ENCODE measurements around the gene PTMA. TPM values are rescaled to one million over a fixed set of nuclear protein-coding genes. Genes with fewer than 3 reads are reported as not detected.
"Not testable (repeated sequence)": the region's sequence is repeated elsewhere in the genome, so short reads cannot be mapped to it uniquely, and the experiment has no call there.

The PTMA gene, protein sequence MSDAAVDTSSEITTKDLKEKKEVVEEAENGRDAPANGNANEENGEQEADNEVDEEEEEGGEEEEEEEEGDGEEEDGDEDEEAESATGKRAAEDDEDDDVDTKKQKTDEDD
- polyA plus RNA-seq (2013, experiment 1 of 4) = 2,543 TPM
- polyA plus RNA-seq (2013, experiment 2 of 4) = 2,084 TPM
- polyA plus RNA-seq (2013, experiment 3 of 4) = 1,855 TPM
- polyA plus RNA-seq (2013, experiment 4 of 4) = 1,983 TPM

DNA sequence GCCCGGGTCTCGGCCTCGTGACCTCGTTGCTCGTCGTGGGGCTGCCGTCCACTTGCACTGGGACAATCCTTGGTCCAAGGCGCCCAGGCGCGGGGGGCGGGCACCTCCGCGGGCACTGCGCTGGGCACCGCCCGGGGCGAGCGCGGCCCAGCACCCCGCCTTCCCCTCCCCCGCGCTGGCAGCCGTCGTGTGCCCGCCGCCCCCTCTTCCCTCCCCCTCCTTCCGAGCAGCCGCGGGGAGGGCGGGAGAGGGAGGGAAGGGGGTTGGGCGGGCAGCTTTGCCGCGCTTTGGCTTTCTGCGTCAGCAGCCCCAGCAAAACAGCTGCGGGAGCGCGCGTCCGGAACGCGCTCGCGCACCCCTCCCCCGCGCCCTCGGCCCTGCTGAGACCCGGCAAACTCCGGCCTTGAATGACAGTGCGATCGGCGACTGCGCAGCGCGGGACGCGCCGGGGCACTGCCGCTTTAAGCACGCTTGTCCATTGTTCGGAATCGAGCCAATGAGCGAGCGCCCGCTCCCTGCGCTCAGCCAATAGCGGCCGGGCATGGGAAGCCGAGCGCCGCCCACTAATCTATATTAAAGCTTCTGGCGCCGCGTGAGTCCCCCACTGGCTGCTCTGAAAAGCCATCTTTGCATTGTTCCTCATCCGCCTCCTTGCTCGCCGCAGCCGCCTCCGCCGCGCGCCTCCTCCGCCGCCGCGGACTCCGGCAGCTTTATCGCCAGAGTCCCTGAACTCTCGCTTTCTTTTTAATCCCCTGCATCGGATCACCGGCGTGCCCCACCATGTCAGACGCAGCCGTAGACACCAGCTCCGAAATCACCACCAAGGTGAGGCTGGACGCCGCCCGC is at the start of gene PTMA:
Gene PTMA, plus strand, starts transcription at position 599 of the 846 bp plus-strand sequence. Its CDS starts 182 bp downstream, at position 781.
- Histone ChIP-seq H3K36me3 (ENCODE audit: control insufficient read depth, insufficient read depth, low read length) (peaks cover 22% of the 10 kb centered on the region), H3K9me3 (ENCODE audit: control insufficient read depth, low read length) (no peaks in the 10 kb centered on the region), H3K27me3 (ENCODE audit: control insufficient read depth, insufficient read depth, low read length, poor library complexity, severe bottlenecking) (no peaks in the 10 kb centered on the region), H3K27ac (ENCODE audit: insufficient read depth, low read depth, low read length, poor library complexity, severe bottlenecking) (peak within 1 kb of the TSS; percentile 99), H3K4me3 (ENCODE audit: insufficient read depth, low read depth, low read length) (peak within 1 kb of the TSS; percentile 100), H3K4me1 (ENCODE audit: control insufficient read depth, insufficient read depth, low read length) (peaks cover 15% of the 10 kb centered on the region)
- 0% methylated on average over 91 to 96 of the region's 97 CpGs for WGBS, 2 experiments

DNA sequence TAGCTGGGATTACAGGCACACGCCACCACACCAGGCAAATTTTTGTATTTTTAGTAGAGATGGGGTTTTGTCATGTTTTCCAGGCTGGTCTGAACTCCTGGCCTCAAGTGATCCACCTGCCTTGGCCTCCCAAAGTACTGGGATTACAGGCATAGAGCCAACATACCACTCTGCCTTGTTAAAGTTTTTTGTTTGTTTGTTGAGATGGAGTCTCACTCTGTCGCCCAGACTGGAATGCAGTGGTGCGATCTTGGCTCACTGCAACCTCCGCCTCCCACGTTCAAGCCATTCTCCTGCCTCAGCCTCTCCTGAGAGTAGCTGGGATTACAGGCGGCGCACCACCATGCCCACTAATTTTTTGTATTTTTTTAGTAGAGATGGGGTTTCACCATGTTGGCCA is 48.3 kb upstream of the PTMA start:
- H3K4me3 ChIP-seq (ENCODE audit: insufficient read depth, low read depth, low read length); H3K9me3 ChIP-seq (ENCODE audit: control insufficient read depth, low read length); H3K27ac ChIP-seq (ENCODE audit: insufficient read depth, low read depth, low read length, poor library complexity, severe bottlenecking); H3K27me3 ChIP-seq (ENCODE audit: control insufficient read depth, insufficient read depth, low read length, poor library complexity, severe bottlenecking); H3K36me3 ChIP-seq (ENCODE audit: control insufficient read depth, insufficient read depth, low read length); H3K4me1 ChIP-seq (ENCODE audit: control insufficient read depth, insufficient read depth, low read length): not testable (repeated sequence)
- WGBS, 2 experiments = 94 to 96% methylated on average over 7 of the region's 7 CpGs

DNA sequence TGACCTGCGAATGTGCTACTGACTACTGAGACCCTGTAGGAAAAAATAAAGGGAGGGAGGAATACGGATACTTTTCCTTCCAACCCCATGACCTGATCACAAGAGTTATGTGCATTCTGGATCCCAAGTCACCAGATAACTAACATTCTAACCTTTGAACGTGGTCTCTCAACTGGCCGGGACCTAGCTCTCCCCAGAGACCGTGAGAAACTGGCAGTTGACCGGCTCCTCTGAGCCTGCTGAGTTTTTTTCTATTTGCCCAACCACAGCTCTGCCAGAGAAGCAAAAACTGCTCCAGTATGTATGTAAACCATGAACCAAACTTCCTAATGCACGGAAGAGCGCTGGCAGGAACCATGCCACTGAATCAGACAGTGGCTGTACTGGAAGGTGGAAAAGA is 47.5 kb upstream of the PTMA start:
- H3K27me3 ChIP-seq (ENCODE audit: control insufficient read depth, insufficient read depth, low read length, poor library complexity, severe bottlenecking) = peaks cover 5% of the 10 kb centered on the region
- H3K9me3 ChIP-seq (ENCODE audit: control insufficient read depth, low read length) = no peaks in the 10 kb centered on the region
- H3K36me3 ChIP-seq (ENCODE audit: control insufficient read depth, insufficient read depth, low read length) = no peaks in the 10 kb centered on the region
- 91 to 96% methylated on average over 8 of the region's 8 CpGs for whole genome bisulfite sequencing, 2 experiments
- H3K27ac ChIP-seq (ENCODE audit: insufficient read depth, low read depth, low read length, poor library complexity, severe bottlenecking) = no peak overlapping the region
- peaks cover 7% of the 10 kb centered on the region for H3K4me1 ChIP-seq (ENCODE audit: control insufficient read depth, insufficient read depth, low read length)
- no peak overlapping the region for H3K4me3 ChIP-seq (ENCODE audit: insufficient read depth, low read depth, low read length)

DNA sequence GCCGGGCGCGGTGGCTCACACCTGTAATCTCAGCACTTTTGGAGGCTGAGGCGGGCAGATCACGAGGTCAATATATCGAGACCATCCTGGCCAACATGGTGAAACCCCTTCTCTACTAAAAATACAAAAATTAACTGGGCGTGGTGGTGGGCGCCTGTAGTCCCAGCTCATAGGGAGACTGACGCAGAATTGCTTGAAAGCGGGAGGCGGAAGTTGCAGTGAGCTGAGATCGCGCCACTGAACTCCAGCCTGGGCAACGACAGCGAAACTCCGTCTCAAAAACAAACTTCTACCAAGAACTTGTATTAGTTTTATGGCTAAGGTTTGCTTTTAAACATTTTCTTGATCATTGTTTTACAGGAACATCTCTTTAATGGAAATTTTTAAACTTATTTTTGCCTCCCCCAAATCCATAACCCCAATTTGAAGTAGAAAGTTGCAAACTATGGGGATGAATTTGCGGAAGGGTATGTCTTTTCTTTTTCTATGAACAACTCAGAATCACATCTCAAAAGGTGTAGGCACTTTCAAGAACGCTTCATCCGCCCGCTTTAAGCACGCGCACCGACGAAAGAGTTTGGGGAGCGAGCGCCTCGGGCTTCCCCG is 46.8 kb upstream of the PTMA start:
- H3K27ac ChIP-seq (ENCODE audit: insufficient read depth, low read depth, low read length, poor library complexity, severe bottlenecking) = peak overlapping the region; percentile 64
- peak overlapping the region; percentile 13 for H3K4me3 ChIP-seq (ENCODE audit: insufficient read depth, low read depth, low read length)
- H3K36me3 ChIP-seq (ENCODE audit: control insufficient read depth, insufficient read depth, low read length) = no peaks in the 10 kb centered on the region
- 69 to 70% methylated on average over 27 to 28 of the region's 28 CpGs for WGBS, 2 experiments
- H3K4me1 ChIP-seq (ENCODE audit: control insufficient read depth, insufficient read depth, low read length) = peaks cover 7% of the 10 kb centered on the region
- no peaks in the 10 kb centered on the region for H3K9me3 ChIP-seq (ENCODE audit: control insufficient read depth, low read length)
- H3K27me3 ChIP-seq (ENCODE audit: control insufficient read depth, insufficient read depth, low read length, poor library complexity, severe bottlenecking) = peaks cover 5% of the 10 kb centered on the region

DNA sequence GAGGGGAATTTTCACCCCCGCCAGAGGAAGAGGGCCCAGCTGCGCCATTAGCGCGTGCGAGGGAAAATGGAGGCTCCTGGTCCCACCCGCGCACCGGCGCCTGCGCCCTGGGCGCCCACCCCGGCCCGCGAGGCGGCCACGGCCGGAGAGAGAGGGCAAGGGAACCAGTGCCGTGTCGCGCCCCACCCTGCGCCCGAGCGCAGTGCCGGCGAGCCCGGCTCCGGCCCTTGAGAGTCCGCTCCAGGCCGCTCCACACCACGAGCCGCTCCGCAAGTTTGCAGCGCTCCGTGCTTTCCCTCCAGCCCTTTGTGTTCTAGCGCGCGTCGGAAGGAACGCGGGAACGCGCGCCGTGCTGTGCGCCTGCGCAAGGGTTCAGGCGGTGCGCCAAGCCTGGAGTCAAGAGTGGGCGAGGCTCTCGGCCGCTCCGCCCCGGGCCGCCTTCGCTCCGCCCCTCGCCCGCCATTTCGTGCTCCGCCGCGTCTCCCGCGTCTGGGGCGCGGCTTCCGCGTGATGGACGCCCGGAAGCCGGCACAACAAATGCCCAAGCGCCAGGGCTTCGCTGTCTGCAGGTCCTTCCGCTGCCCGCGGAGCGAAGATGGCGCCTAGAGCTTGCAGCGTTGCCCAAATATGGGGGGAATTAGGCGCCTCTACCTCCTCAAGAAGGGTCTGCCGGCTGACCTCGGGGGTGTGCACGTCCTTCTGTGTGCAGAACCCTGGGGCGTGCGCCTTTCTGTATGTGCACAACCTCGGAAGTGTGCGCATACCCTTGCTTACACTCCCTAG is 46.1 kb upstream of the PTMA start:
- Histone ChIP-seq H3K27me3 (ENCODE audit: control insufficient read depth, insufficient read depth, low read length, poor library complexity, severe bottlenecking) (peaks cover 5% of the 10 kb centered on the region), H3K9me3 (ENCODE audit: control insufficient read depth, low read length) (no peaks in the 10 kb centered on the region), H3K36me3 (ENCODE audit: control insufficient read depth, insufficient read depth, low read length) (no peaks in the 10 kb centered on the region), H3K4me1 (ENCODE audit: control insufficient read depth, insufficient read depth, low read length) (peaks cover 7% of the 10 kb centered on the region), H3K27ac (ENCODE audit: insufficient read depth, low read depth, low read length, poor library complexity, severe bottlenecking) (peak overlapping the region; percentile 64), H3K4me3 (ENCODE audit: insufficient read depth, low read depth, low read length) (peak overlapping the region; percentile 18)
- 15% methylated on average over 87 of the region's 87 CpGs for WGBS, 2 experiments

DNA sequence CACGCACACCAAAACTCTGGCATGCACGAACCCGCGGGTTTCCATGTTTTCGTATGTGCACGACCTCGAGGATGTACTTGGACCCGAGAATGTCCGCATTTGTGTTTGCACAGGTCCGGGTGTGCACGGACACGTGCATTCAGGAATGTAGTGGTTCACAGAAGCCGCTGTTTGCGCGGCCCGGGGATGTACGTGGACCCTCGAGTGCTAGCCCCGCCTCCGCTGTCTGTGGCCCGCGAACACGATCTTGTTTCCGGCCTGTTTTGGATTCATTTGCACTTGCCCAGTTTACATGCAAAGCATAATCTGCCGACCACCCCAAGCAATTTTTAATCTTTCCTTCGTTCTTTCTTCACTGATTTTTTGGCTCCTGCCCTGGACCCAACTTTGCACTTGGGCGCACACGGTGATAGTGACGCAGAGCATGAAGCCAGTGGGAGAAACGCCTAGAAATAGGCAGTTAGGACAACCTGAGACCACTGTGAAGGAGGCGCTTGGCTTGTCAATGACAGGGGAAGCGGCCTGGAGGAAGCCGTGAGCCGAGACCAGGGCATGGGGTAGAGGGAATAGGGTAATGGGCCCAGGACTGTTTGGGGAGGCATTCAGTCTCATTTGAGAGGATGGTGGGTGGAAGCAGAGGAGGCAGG is 45.4 kb upstream of the PTMA start:
- Histone ChIP-seq H3K9me3 (ENCODE audit: control insufficient read depth, low read length) (no peaks in the 10 kb centered on the region), H3K27me3 (ENCODE audit: control insufficient read depth, insufficient read depth, low read length, poor library complexity, severe bottlenecking) (peaks cover 5% of the 10 kb centered on the region), H3K36me3 (ENCODE audit: control insufficient read depth, insufficient read depth, low read length) (no peaks in the 10 kb centered on the region), H3K4me1 (ENCODE audit: control insufficient read depth, insufficient read depth, low read length) (peaks cover 7% of the 10 kb centered on the region), H3K27ac (ENCODE audit: insufficient read depth, low read depth, low read length, poor library complexity, severe bottlenecking) (peak overlapping the region; percentile 28), H3K4me3 (ENCODE audit: insufficient read depth, low read depth, low read length) (no peak overlapping the region)
- WGBS, 2 experiments = 96 to 97% methylated on average over 34 of the region's 34 CpGs

DNA sequence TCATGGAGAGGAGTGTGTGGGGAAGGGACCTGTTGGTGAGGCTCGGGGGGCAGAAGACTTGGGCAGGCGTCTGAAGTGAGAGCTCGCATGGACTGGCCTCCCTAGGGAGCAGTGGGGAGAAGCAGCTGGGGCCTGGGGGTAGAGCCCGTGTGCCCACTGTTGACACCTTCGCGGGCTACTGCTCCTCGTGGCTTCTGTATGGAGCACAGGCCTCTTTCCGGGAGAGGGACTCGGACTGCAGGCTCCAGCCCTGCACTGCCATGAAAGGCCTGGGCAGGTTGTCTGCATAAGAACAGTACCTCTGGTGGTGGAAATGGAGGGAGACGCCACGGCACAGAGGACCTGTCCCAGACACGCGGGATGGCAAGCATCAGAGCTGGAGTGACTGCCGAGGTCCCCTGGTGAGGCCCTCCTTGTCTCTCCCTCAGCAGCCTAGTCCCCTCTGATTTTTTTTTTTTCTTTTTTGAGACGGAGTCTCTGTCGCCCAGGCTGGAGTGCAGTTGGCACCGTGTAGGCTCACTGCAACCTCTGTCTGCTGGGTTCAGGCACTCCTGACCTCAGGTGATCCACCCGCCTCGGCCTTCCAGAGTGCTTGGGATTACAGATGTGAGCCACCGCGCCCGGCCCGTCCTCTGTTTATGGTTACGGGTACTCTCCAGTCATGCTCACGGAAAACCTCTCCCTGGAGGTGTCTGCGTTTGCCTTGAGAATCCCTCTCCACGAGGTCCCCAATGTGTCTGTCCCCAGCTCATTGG is 44.7 kb upstream of the PTMA start:
- WGBS, 2 experiments = 91 to 92% methylated on average over 27 of the region's 27 CpGs
- H3K4me3 ChIP-seq (ENCODE audit: insufficient read depth, low read depth, low read length) = no peak overlapping the region
- peaks cover 7% of the 10 kb centered on the region for H3K4me1 ChIP-seq (ENCODE audit: control insufficient read depth, insufficient read depth, low read length)
- no peak overlapping the region for H3K27ac ChIP-seq (ENCODE audit: insufficient read depth, low read depth, low read length, poor library complexity, severe bottlenecking)
- no peaks in the 10 kb centered on the region for H3K9me3 ChIP-seq (ENCODE audit: control insufficient read depth, low read length)
- no peaks in the 10 kb centered on the region for H3K36me3 ChIP-seq (ENCODE audit: control insufficient read depth, insufficient read depth, low read length)
- H3K27me3 ChIP-seq (ENCODE audit: control insufficient read depth, insufficient read depth, low read length, poor library complexity, severe bottlenecking) = peaks cover 5% of the 10 kb centered on the region

- H3K36me3 ChIP-seq (ENCODE audit: control insufficient read depth, insufficient read depth, low read length) = no peaks in the 10 kb centered on the region
- no peak overlapping the region for H3K27ac ChIP-seq (ENCODE audit: insufficient read depth, low read depth, low read length, poor library complexity, severe bottlenecking)
- peaks cover 7% of the 10 kb centered on the region for H3K4me1 ChIP-seq (ENCODE audit: control insufficient read depth, insufficient read depth, low read length)
- H3K27me3 ChIP-seq (ENCODE audit: control insufficient read depth, insufficient read depth, low read length, poor library complexity, severe bottlenecking) = peaks cover 5% of the 10 kb centered on the region
- no peak overlapping the region for H3K4me3 ChIP-seq (ENCODE audit: insufficient read depth, low read depth, low read length)
- H3K9me3 ChIP-seq (ENCODE audit: control insufficient read depth, low read length) = no peaks in the 10 kb centered on the region
- 93 to 96% methylated on average over 8 of the region's 8 CpGs for WGBS, 2 experiments
These were observed 43.6 kb upstream of the PTMA start for GRCh38 chr2:231664727-231665126.

Data from ectodermal cell (in vitro differentiated cells).